GM21723 (cell line): ENCODE results near the gene PROM2.

Experiments used
- ATAC-seq: cut with Tn5 transposase; IDR thresholded peaks from one replicate; pipeline ENCODE4 v1.9.1; 2021; ENCODE audit warnings: mild to moderate bottlenecking, moderate library complexity; ENCODE audit not compliant: unreplicated experiment

Gene PROM2

GRCh38 chr2:95319481-95320343, 45.5 kb downstream of the PROM2 start:
- no peak for ATAC-seq

- ATAC-seq, result no peak
Observed at GRCh38 chr2:95320344-95320712, 46.1 kb downstream of the PROM2 start.

GRCh38 chr2:95320986-95321767, 46.9 kb downstream of the PROM2 start:
- no peak for ATAC-seq

GRCh38 chr2:95323347-95324155, 49.3 kb downstream of the PROM2 start:
- no peak for ATAC-seq

GRCh38 chr2:95325026-95325425, 50.8 kb downstream of the PROM2 start:
- ATAC-seq, result no peak

- no peak for ATAC-seq
Observed at GRCh38 chr2:95325590-95326432, 51.6 kb downstream of the PROM2 start.

GRCh38 chr2:95326433-95327140, 52.3 kb downstream of the PROM2 start:
- ATAC-seq, result no peak

GRCh38 chr2:95327861-95328260, 53.6 kb downstream of the PROM2 start:
- ATAC-seq, result no peak

GRCh38 chr2:95328358-95329125, 54.3 kb downstream of the PROM2 start:
- no peak for ATAC-seq

- ATAC-seq, result no peak
Observed at GRCh38 chr2:95329401-95329800, 55.2 kb downstream of the PROM2 start.

GRCh38 chr2:95329891-95330793, 55.9 kb downstream of the PROM2 start:
- no peak for ATAC-seq

GRCh38 chr2:95330794-95331338, 56.6 kb downstream of the PROM2 start:
- ATAC-seq, result no peak

GRCh38 chr2:95331606-95332005, 57.4 kb downstream of the PROM2 start:
- no peak for ATAC-seq

GRCh38 chr2:95332036-95332435, 57.8 kb downstream of the PROM2 start:
- no peak for ATAC-seq

GRCh38 chr2:95333056-95333455, 58.8 kb downstream of the PROM2 start:
- no peak for ATAC-seq

GRCh38 chr2:95333888-95334338, 59.7 kb downstream of the PROM2 start:
- ATAC-seq, result no peak

GRCh38 chr2:95334916-95335641, 60.8 kb downstream of the PROM2 start:
- no peak for ATAC-seq
